ENCODE results near the gene MEF2B.
"Not testable (repeated sequence)": the region's sequence is repeated elsewhere in the genome, so short reads cannot be mapped to it uniquely, and the experiment has no call there.

Gene MEF2B

DNA sequence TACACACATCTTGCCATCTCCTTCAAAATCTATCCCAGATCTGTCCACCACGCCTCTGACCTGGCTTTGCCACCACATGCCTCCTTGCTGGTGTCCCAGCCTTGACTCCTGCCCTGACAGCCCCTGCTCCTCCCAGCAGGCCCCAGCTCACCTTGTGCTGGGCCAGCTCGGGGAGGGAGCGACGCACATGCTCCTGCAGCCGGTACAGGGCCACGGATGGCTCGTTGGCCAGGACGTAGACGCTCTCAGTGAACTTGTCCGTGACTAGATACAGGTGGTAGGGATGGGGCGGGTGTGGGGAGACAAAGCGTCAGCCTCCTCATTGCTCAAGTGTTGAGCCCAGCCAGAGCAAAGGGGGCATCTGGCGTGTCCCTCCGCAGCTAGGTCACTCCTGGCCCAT, 16.7 kb upstream of the MEF2B start:
- peaks cover 3% of the 10 kb centered on the region for H3K36me3 ChIP-seq (ENCODE audit: control insufficient read depth, insufficient read depth, low read length)
- no peaks in the 10 kb centered on the region for H3K27me3 ChIP-seq (ENCODE audit: control insufficient read depth, insufficient read depth, low read length)
- H3K9me3 ChIP-seq (ENCODE audit: control insufficient read depth, low read length): no peaks in the 10 kb centered on the region
- H3K4me1 ChIP-seq (ENCODE audit: control insufficient read depth, insufficient read depth, low read length): peaks cover 12% of the 10 kb centered on the region
- no peak overlapping the region for H3K9ac ChIP-seq (ENCODE audit: low read length)
- no peak overlapping the region for H3K4me3 ChIP-seq (ENCODE audit: low read length)

DNA sequence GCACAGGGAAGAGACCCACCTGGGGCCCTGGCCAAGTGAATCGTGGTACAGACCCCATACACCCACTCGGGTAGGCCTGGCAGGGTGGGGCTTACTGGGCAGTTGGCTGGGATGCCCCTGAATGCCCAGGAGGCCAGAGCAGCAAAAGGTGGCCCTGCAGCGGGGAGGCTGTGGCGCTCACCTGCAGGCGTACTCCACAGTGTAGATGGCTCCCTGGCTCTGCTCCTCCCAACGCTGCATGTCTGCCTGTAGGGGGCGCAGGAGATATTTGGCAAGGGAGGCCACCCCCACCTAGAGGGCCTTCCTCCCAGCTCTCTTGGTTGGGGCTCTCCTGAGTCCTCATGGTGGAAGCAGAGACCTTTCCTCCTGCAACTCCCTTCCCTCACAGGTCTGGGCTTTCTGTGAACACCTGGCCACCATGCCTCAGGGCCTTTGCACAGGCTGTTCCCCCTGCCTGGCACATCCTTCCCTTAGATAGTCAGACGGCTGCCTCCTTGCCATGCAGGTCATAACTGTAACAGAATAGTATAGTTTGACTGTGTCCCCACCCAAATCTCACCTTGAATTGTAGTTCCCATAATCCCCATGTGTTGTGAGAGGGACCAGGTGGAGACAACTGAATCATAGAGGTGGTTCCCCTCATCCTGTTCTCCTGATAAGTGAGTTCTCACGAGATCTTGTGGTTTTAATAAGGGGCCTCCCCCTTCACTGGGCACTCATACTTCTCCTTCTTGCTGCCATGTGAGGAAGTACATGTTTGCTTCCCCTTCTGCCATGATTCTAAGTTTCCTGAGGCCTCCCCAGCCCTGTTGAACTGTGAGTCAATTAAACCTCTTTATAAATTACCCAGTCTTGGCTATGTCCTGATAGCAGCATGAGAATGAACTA, 16.0 kb upstream of the MEF2B start:
- Histone ChIP-seq H3K4me1 (ENCODE audit: control insufficient read depth, insufficient read depth, low read length) (peaks cover 10% of the 10 kb centered on the region), H3K9ac (ENCODE audit: low read length) (no peak overlapping the region)

DNA sequence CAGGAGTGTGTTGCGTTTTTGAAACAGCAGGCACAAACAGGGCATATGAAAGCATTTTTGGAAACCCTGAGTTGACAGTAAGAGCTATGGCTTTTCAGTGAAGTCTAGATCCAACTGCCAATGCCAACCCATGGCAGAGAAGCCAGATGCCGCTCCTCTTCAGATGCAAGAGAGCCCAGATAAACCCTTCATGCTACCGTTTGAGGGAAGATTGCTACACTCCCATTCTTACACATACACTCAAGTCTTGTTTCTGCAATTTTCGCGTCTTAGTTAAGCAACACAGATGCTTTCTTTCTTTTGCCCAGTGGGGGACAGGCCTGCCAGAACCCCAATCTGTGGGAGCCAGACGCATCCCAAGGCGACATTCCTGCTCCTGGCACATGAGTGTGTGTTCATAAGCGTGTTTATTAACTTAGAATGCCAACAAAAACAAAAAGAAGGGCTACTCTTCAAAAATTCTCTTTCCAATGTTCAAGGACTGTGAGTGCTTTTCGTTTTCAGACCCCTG, 11.5 kb upstream of the MEF2B start:
- no peaks in the 10 kb centered on the region for H3K27me3 ChIP-seq (ENCODE audit: control insufficient read depth, insufficient read depth, low read length)
- no peaks in the 10 kb centered on the region for H3K9me3 ChIP-seq (ENCODE audit: control insufficient read depth, low read length)
- peaks cover 9% of the 10 kb centered on the region for H3K36me3 ChIP-seq (ENCODE audit: control insufficient read depth, insufficient read depth, low read length)
- no peaks in the 10 kb centered on the region for H3K4me1 ChIP-seq (ENCODE audit: control insufficient read depth, insufficient read depth, low read length)
- H3K9ac ChIP-seq (ENCODE audit: low read length): no peak overlapping the region
- no peak overlapping the region for H3K4me3 ChIP-seq (ENCODE audit: low read length)

More for the DNA sequence above, 16.0 kb upstream of the MEF2B start:
- Histone ChIP-seq H3K9me3 (ENCODE audit: control insufficient read depth, low read length) (no peaks in the 10 kb centered on the region), H3K27me3 (ENCODE audit: control insufficient read depth, insufficient read depth, low read length) (no peaks in the 10 kb centered on the region), H3K4me3 (ENCODE audit: low read length) (no peak overlapping the region), H3K36me3 (ENCODE audit: control insufficient read depth, insufficient read depth, low read length) (no peaks in the 10 kb centered on the region)

DNA sequence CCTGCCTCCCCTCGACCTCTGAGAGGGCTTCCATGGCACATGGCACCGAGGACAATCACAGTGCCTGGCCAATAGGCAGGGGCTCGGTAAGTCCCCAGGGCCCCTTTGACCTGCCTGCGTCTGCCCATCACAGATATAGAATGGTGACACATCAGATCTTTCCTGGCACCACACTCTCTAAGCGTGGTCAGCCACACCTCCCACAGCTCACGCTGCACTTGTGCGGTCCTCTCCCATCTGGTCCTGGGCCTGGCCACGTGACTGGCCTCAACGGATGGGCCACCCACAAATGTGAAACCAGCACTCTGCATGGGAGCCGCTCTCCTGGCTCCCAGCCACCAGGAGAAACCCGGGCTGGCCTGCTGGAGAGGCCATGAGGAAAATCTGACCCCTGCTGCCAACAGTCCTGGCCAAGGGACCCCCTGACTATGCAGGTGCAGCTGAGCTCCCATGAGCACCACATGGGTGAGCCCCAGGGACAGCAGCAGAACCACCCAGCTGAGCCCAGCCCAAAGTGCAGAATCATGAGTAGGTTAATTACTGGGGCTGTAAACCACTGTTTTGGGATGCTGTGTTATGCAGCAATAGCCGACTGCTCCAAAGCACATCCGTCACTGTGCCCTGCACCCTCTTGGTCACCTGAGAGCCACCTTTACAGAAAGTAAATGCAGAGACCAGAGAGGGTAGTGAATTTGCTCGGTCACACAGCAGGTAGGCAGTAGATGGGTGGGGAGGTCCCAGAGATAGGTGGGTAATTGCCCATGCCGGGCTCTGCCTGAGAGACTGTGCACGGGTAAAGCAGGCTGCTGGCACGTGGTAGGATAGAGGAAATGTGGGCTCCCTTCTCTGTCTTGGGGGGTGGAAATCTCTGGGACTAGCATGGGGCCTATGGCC, 9.7 kb upstream of the MEF2B start:
- Histone ChIP-seq H3K4me3 (ENCODE audit: low read length) (no peak overlapping the region), H3K36me3 (ENCODE audit: control insufficient read depth, insufficient read depth, low read length) (peaks cover 9% of the 10 kb centered on the region), H3K4me1 (ENCODE audit: control insufficient read depth, insufficient read depth, low read length) (no peaks in the 10 kb centered on the region), H3K9me3 (ENCODE audit: control insufficient read depth, low read length) (no peaks in the 10 kb centered on the region), H3K27me3 (ENCODE audit: control insufficient read depth, insufficient read depth, low read length) (no peaks in the 10 kb centered on the region), H3K9ac (ENCODE audit: low read length) (no peak overlapping the region)

DNA sequence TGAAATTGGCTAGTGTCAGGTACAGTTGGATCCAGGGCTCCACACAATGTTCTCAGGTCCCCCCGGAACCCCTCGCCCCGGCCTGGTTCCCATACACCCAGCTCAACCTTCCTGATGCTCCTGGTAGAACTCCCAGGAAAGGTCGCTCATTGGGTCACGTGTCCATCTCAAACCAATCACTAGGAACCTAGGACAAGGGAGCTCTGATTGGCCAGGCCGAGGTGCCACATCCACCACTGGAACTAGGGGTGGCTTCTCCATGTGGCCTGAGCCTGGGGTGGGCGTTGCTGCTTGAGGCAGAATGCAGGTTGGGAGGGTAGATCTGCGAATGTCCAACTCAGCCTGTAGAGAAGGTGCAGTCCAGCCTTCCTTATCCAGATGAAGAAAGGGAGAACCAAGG, 6.9 kb upstream of the MEF2B start:
- no peak overlapping the region for H3K4me3 ChIP-seq (ENCODE audit: low read length)
- peaks cover 9% of the 10 kb centered on the region for H3K36me3 ChIP-seq (ENCODE audit: control insufficient read depth, insufficient read depth, low read length)
- no peak overlapping the region for H3K9ac ChIP-seq (ENCODE audit: low read length)
- H3K27me3 ChIP-seq (ENCODE audit: control insufficient read depth, insufficient read depth, low read length): no peaks in the 10 kb centered on the region
- H3K9me3 ChIP-seq (ENCODE audit: control insufficient read depth, low read length): no peaks in the 10 kb centered on the region
- no peaks in the 10 kb centered on the region for H3K4me1 ChIP-seq (ENCODE audit: control insufficient read depth, insufficient read depth, low read length)

DNA sequence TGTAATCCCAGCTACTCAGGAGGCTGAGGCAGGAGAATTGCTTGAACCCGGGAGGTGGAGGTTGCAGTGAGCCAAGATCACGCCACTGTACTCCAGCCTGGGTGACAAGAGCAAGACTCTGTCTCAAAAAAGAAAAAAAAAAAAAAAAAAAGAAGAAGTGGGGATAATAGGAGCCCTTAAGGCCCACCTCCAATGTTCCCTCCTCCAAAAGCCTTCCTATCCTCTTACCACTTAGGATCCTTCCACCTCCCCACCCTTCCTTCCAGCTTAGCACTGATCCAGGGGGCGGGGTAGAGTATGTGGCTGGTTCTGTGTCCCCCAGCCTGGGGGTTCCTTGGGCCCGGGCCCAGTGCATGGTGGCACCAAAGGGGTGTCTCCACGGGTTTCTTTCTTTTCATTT, 3.2 kb upstream of the MEF2B start:
- H3K9me3 ChIP-seq (ENCODE audit: control insufficient read depth, low read length); H3K27me3 ChIP-seq (ENCODE audit: control insufficient read depth, insufficient read depth, low read length); H3K36me3 ChIP-seq (ENCODE audit: control insufficient read depth, insufficient read depth, low read length); H3K4me3 ChIP-seq (ENCODE audit: low read length); H3K9ac ChIP-seq (ENCODE audit: low read length): not testable (repeated sequence)
- H3K4me1 ChIP-seq (ENCODE audit: control insufficient read depth, insufficient read depth, low read length): peaks cover 12% of the 10 kb centered on the region

DNA sequence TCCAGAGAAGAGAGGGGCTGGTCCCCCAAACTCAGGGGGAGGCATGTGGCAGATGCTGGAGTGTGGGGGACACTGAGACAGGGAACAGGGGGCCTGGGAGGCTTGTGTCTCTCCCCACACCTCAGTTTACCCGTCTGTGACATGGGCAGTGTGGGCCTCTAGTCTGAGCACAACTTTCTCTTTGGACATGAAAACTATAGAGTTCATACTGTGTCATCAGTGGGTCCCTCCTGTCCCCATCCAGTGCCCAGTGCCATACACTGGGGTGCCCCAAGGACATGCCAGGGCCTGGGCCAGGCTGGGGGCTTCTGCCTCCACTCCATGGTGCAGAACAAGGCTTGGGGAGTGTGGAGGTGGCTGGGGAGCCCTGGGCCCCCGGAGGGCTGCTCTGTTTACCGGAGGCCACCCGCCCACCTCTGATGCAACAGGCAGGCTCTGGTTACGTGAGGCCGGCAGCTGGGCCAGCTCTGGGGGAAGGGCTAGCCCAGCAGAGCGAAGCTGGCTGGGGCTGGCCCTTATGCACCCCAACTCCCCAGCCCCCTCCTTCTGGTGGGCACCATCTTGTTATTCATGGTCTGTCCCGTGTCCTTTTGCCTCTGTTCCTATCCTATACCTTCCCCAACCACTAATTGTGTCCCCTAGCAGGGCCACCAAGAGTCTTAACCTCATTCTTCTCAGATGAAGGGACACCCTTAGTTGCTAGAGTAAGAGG, 1.9 kb upstream of the MEF2B start:
- Histone ChIP-seq H3K4me1 (ENCODE audit: control insufficient read depth, insufficient read depth, low read length) (peaks cover 12% of the 10 kb centered on the region), H3K4me3 (ENCODE audit: low read length) (no peak overlapping the region), H3K36me3 (ENCODE audit: control insufficient read depth, insufficient read depth, low read length) (no peaks in the 10 kb centered on the region), H3K27me3 (ENCODE audit: control insufficient read depth, insufficient read depth, low read length) (no peaks in the 10 kb centered on the region), H3K9me3 (ENCODE audit: control insufficient read depth, low read length) (no peaks in the 10 kb centered on the region), H3K9ac (ENCODE audit: low read length) (no peak overlapping the region)

DNA sequence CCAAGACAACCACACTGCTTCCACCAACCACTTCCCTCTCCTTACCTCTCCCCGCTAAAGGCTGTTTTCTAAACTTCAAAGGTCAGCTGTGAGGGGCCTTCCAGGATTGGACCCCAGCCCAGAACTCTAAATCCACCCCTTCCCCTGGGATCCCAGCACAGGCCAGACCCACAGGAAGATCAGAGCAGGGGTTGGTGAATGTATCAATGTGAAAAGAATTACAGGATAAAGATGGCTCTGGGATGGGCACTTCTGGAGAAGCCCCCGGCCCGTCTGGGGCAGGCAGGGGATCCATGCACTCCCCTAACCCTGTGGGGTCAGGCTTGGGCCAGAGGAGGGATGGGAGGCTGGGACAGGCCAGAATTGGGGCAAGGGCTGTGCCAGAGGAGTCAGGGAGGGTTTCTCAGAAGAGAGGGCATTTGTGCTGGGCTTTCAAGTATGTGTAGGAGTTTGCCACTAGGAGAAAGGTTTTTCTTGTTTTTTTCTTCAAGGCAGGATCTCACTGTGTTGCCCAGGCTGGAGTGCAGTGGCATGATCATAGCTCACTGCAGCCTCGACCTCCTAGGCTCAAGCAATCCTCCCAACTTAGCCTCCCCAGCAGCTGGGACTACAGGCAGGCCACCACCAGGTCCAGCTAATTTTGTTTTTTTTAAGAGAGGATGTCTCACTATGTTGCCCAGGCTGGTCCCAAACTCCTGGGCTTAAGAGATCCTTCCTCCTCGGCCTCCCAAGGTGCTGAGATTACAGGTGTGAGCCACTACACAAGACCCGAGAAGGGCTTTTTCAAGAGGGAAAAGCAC, 1.0 kb upstream of the MEF2B start:
- H3K9ac ChIP-seq (ENCODE audit: low read length): no peak overlapping the region
- H3K4me1 ChIP-seq (ENCODE audit: control insufficient read depth, insufficient read depth, low read length): peaks cover 12% of the 10 kb centered on the region
- no peaks in the 10 kb centered on the region for H3K36me3 ChIP-seq (ENCODE audit: control insufficient read depth, insufficient read depth, low read length)
- no peaks in the 10 kb centered on the region for H3K9me3 ChIP-seq (ENCODE audit: control insufficient read depth, low read length)
- H3K4me3 ChIP-seq (ENCODE audit: low read length): no peak overlapping the region
- H3K27me3 ChIP-seq (ENCODE audit: control insufficient read depth, insufficient read depth, low read length): no peaks in the 10 kb centered on the region

DNA sequence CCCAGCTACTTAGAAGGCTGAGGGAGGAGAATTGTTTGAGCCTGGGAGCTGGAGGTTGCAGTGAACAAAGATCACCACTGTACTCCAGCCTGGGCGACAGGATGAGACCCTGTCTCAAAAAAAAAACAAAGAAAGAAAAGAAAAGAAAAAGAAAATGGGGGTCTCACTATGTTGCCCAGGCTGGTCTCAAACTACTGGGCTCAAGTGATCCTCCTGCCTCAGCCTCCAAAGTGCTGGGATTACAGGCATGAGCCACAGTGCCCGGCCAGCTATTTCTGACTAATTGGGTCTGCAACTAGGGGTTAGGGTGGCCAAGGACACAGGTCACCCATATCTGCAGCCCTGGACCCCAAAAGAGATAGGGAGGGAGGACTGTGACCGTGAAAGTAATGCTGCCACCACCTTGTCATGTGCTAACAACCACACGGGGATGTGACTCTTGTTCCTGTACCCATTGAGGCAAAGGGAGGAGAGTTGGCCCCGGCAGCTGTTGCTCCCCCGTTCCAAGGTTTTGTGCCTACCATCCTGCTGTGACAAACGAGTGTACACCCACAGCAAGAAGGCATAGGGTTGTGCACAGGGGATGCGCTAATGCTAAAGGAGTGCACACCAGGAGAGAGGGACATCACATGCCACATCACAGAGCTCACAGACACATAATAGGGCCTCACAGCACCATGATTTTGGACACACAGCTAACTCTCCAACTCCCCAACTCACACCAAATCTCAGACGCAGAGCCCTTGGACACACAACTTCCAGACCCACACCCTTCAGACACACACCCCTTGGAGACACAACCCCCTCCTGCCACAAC, 619 bp downstream of the MEF2B start:
- no peak overlapping the region for H3K4me3 ChIP-seq (ENCODE audit: low read length)
- peaks cover 12% of the 10 kb centered on the region for H3K4me1 ChIP-seq (ENCODE audit: control insufficient read depth, insufficient read depth, low read length)
- no peaks in the 10 kb centered on the region for H3K36me3 ChIP-seq (ENCODE audit: control insufficient read depth, insufficient read depth, low read length)
- no peak overlapping the region for H3K9ac ChIP-seq (ENCODE audit: low read length)
- H3K9me3 ChIP-seq (ENCODE audit: control insufficient read depth, low read length): no peaks in the 10 kb centered on the region
- H3K27me3 ChIP-seq (ENCODE audit: control insufficient read depth, insufficient read depth, low read length): no peaks in the 10 kb centered on the region

DNA sequence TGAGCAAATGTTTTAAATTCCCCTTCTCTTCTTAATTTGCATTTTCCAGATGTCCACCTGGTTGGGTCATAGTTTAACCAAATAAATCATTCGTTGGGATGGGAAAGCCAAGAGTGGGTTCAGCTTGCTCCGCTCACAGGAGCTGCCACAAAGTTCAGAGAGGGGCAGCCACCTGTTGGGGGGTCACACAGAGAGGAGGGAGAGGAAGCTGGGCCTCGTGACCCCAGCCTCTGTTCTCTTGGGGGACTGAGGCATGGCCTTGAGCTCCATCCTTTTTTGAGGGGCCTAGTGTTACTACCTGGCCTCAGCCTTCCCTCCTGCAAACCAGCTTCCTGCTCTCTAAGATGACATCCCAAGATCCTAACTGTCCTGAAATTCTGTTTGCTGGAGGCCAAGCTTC, 2.5 kb downstream of the MEF2B start:
- H3K4me3 ChIP-seq (ENCODE audit: low read length): no peak overlapping the region
- no peaks in the 10 kb centered on the region for H3K27me3 ChIP-seq (ENCODE audit: control insufficient read depth, insufficient read depth, low read length)
- no peaks in the 10 kb centered on the region for H3K36me3 ChIP-seq (ENCODE audit: control insufficient read depth, insufficient read depth, low read length)
- no peaks in the 10 kb centered on the region for H3K9me3 ChIP-seq (ENCODE audit: control insufficient read depth, low read length)
- H3K9ac ChIP-seq (ENCODE audit: low read length): no peak overlapping the region
- peaks cover 12% of the 10 kb centered on the region for H3K4me1 ChIP-seq (ENCODE audit: control insufficient read depth, insufficient read depth, low read length)
